GM21515 (cell line): ENCODE measurements around the gene PSMA5.
"Not testable (repeated sequence)": the region's sequence is repeated elsewhere in the genome, so short reads cannot be mapped to it uniquely, and the experiment has no call there.

Experiments used
- ATAC-seq: cut with Tn5 transposase; IDR thresholded peaks from one replicate; pipeline ENCODE4 v1.9.1; 2021; ENCODE audit not compliant: unreplicated experiment

PSMA5 gene

GRCh38 chr1:109426281-109427170 lies at the start of gene PSMA5:
TSS of gene PSMA5 (minus strand) at chr1:109426448. CDS start at chr1:109426330, 118 bp downstream.
- ATAC-seq, result peak; percentile 97

GRCh38 chr1:109475261-109475660 lies 49.0 kb upstream of the PSMA5 start:
- ATAC-seq, result no peak

GRCh38 chr1:109474697-109475096 lies 48.4 kb upstream of the PSMA5 start:
- no peak for ATAC-seq

GRCh38 chr1:109473284-109474057 lies 47.2 kb upstream of the PSMA5 start:
- not testable (repeated sequence) for ATAC-seq

GRCh38 chr1:109472779-109473178 lies 46.5 kb upstream of the PSMA5 start:
- no peak for ATAC-seq

- ATAC-seq, result no peak
Observed at GRCh38 chr1:109470245-109470644, 44.0 kb upstream of the PSMA5 start.

- no peak for ATAC-seq
Observed at GRCh38 chr1:109468903-109469302, 42.7 kb upstream of the PSMA5 start.

GRCh38 chr1:109468061-109468460 lies 41.8 kb upstream of the PSMA5 start:
- no peak for ATAC-seq

GRCh38 chr1:109467301-109467777 lies 41.1 kb upstream of the PSMA5 start:
- ATAC-seq, result no peak

- no peak for ATAC-seq
Observed at GRCh38 chr1:109466452-109467300, 40.4 kb upstream of the PSMA5 start, which contains the start of gene SYPL2. TSS of gene SYPL2 (plus strand) at chr1:109466546. CDS start at chr1:109466844, 298 bp downstream.

GRCh38 chr1:109466125-109466451 lies 39.8 kb upstream of the PSMA5 start:
- no peak for ATAC-seq

- ATAC-seq, result no peak
Observed at GRCh38 chr1:109457819-109458218, 31.6 kb upstream of the PSMA5 start.

GRCh38 chr1:109454497-109455133 lies 28.4 kb upstream of the PSMA5 start:
- ATAC-seq, result no peak

GRCh38 chr1:109447524-109447923 lies 21.3 kb upstream of the PSMA5 start:
- ATAC-seq, result no peak

- ATAC-seq, result not testable (repeated sequence)
Observed at GRCh38 chr1:109445949-109446695, 19.9 kb upstream of the PSMA5 start.

GRCh38 chr1:109444346-109444745 lies 18.1 kb upstream of the PSMA5 start:
- ATAC-seq, result no peak

GRCh38 chr1:109443476-109443875 lies 17.2 kb upstream of the PSMA5 start:
- no peak for ATAC-seq

GRCh38 chr1:109441069-109441468 lies 14.8 kb upstream of the PSMA5 start:
- ATAC-seq, result no peak

- no peak for ATAC-seq
Observed at GRCh38 chr1:109438798-109439297, 12.6 kb upstream of the PSMA5 start.

GRCh38 chr1:109434484-109434883 lies 8.2 kb upstream of the PSMA5 start:
- no peak for ATAC-seq
